Measurements from ENCODE around the gene CD300LF. TPM values are rescaled to one million over a fixed set of nuclear protein-coding genes. Genes with fewer than 3 reads are reported as not detected.

The CD300LF gene
- total and polyA plus RNA-seq, 4 donors, result 0.13 to 1.9 (median 1.0) TPM

DNA sequence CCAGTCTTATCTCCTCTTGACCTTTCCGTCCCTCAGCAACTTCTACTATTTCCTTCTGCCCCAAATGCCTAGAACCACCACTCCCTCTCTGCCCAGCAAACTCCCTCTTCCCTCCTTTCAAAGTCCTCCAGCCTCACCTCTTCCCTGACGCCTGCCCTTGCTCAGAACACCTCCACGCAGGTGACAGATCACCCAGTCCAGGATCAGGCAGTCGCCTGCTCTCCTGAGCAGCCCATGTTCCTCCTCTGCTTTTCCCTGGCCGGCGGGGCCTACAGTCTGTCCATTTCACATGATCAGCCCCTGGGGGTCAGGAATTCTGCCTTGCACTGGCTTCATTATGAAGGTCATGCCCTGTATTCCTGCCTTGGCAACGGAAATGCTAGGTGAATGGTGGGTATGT lies 422 bp downstream of the CD300LF start (continued):
- TF ChIP-seq, protein P1, sequence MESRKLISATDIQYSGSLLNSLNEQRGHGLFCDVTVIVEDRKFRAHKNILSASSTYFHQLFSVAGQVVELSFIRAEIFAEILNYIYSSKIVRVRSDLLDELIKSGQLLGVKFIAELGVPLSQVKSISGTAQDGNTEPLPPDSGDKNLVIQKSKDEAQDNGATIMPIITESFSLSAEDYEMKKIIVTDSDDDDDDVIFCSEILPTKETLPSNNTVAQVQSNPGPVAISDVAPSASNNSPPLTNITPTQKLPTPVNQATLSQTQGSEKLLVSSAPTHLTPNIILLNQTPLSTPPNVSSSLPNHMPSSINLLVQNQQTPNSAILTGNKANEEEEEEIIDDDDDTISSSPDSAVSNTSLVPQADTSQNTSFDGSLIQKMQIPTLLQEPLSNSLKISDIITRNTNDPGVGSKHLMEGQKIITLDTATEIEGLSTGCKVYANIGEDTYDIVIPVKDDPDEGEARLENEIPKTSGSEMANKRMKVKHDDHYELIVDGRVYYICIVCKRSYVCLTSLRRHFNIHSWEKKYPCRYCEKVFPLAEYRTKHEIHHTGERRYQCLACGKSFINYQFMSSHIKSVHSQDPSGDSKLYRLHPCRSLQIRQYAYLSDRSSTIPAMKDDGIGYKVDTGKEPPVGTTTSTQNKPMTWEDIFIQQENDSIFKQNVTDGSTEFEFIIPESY (IDR thresholded peaks at IDR 0.05), result no peak

DNA sequence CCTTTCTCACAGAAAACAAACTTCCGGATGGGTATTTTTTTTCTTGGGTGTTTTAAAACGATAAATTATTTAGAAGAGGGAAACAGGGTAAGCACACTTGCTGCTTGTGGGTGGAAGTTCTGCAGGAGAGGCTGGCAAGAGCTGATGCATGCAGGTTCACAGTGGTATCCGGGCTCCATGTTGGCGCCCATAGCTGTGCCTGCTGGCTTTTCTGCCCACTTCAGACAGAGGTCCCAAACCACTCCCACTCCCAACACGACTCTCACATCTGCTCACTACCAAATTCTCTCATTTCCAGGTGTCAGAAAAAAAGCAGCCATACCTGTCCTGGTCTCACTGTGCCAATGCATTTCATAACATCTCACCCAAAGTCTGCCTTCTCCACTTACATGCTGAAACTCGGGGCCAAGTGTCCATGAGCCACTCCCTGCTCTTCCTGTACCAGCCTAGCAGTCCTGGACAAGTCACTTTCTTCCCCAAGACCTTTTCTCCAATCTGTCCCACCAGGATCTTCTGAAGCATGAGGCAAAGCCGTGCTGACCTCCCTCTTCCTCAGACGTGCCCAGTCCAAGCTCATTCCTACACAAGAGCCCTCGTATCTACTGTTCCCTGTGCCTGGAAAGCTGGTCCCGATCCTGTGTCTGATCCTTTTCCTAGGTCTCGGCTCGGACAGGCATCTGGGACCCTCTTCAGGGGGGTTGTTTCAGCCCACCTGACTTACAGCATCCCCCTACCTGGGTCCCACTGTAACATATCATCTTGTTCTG lies 1.5 kb downstream of the CD300LF start:
- no peak overlapping the region for H3K9ac ChIP-seq (ENCODE audit: low read depth in 1 of 2, low read length in 2 of 2)
- no peaks in the 10 kb centered on the region for H3K4me1 ChIP-seq (ENCODE audit: control insufficient read depth in 4 of 4, insufficient read depth in 4 of 4, low read length in 3 of 4)
- H3K27ac ChIP-seq (ENCODE audit: low read depth in 1 of 2, low read length in 2 of 2), result no peak overlapping the region
- H3K27me3 ChIP-seq (ENCODE audit: control insufficient read depth in 4 of 4, insufficient read depth in 4 of 4, low read length in 3 of 4), result peaks cover 0 to 7% (median under 1%) of the 10 kb centered on the region in 4 donors
- no peak for DNase-seq (ENCODE audit: low spot score)
- H3K9me3 ChIP-seq (ENCODE audit: control insufficient read depth in 4 of 4, low read length in 3 of 4), result no peaks in the 10 kb centered on the region
- WGBS, result 59% methylated on average over 12 of the region's 12 CpGs
- no peak overlapping the region for H3K4me3 ChIP-seq (ENCODE audit: low read depth in 1 of 3, low read length in 3 of 3)
- no peak for TF ChIP-seq GABPA (IDR thresholded peaks at IDR 0.05 in 1 of 2, conservative IDR thresholded peaks at IDR 0.05 in 1 of 2)
- TF ChIP-seq RAD21 (IDR thresholded peaks at IDR 0.05), result no peak
- TF ChIP-seq FOXA2 (IDR thresholded peaks at IDR 0.05), result no peak
- TF ChIP-seq SP1 (IDR thresholded peaks at IDR 0.05), result no peak
- no peak for TF ChIP-seq REST (IDR thresholded peaks at IDR 0.05)
- TF ChIP-seq JUND (IDR thresholded peaks at IDR 0.05), result no peak
- no peak for TF ChIP-seq YY1 (IDR thresholded peaks at IDR 0.05)
- TF ChIP-seq CTCF (IDR thresholded peaks at IDR 0.05; ENCODE audit: low read depth, low read length, missing input control), result no peak
- H3K36me3 ChIP-seq (ENCODE audit: control insufficient read depth in 4 of 4, insufficient read depth in 3 of 4, low read depth in 1 of 4, low read length in 3 of 4), result no peaks in the 10 kb centered on the region

DNA sequence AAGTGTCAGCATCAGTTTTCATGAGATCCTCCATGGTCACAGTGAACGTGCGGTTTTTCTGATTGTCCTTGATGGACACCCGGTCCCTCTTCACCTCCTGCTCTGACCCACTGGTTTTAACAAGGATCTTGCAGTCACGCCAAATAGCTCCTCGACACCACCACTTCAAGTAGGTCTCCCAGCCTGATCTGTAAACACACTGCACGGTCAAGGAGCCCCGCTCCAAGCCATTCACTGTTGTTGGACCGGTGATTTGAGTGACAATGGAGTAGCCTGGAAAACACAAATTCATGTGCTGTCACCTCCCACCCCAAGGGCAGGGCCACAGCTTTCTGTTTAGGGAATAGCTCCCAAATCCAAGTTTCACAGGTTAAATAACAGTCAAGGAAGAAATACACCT lies 8.2 kb downstream of the CD300LF start:
- Histone ChIP-seq H3K27ac (ENCODE audit: low read depth in 1 of 2, low read length in 2 of 2) (no peak overlapping the region), H3K27me3 (ENCODE audit: control insufficient read depth in 4 of 4, insufficient read depth in 4 of 4, low read length in 3 of 4) (no peaks in the 10 kb centered on the region), H3K9ac (ENCODE audit: low read depth in 1 of 2, low read length in 2 of 2) (no peak overlapping the region), H3K4me1 (ENCODE audit: control insufficient read depth in 4 of 4, insufficient read depth in 4 of 4, low read length in 3 of 4) (no peaks in the 10 kb centered on the region), H3K4me3 (ENCODE audit: low read depth in 1 of 3, low read length in 3 of 3) (no peak overlapping the region), H3K9me3 (ENCODE audit: control insufficient read depth in 4 of 4, low read length in 3 of 4) (no peaks in the 10 kb centered on the region), H3K36me3 (ENCODE audit: control insufficient read depth in 4 of 4, insufficient read depth in 3 of 4, low read depth in 1 of 4, low read length in 3 of 4) (no peaks in the 10 kb centered on the region)
- TF ChIP-seq CTCF (IDR thresholded peaks at IDR 0.05; ENCODE audit: low read depth, low read length, missing input control) (no peak), RAD21 (IDR thresholded peaks at IDR 0.05) (no peak), HNF4A (conservative IDR thresholded peaks at IDR 0.05) (no peak), FOXA1 (IDR thresholded peaks at IDR 0.05) (no peak)
- 91% methylated on average over 8 of the region's 8 CpGs for WGBS
- DNase-seq (ENCODE audit: low spot score), result no peak

Measured in liver (tissue), 9 donors.